Peyer's patch (tissue), 4 donors: ENCODE results near the gene CSRNP3. TPM values are rescaled to one million over a fixed set of nuclear protein-coding genes. Genes with fewer than 3 reads are reported as not detected.

ENCODE experiments used
- DNase-seq, 3 donors: peaks; one replicate each; pipeline ENCODE4 v3.0.0-alpha.2; 2017 to 2019
- H3K27ac ChIP-seq, 4 donors: fragments of 200-600 bp; sonication (generic); one replicate each; pipeline ENCODE4 v1.5.1; 2016 to 2019
- H3K27me3 ChIP-seq, 2 donors: fragments of 200-600 bp; sonication (generic); one replicate each; pipeline ENCODE4 v1.5.1; 2019
- H3K36me3 ChIP-seq, 3 donors: fragments of 200-600 bp; sonication (generic); one replicate each; pipeline ENCODE4 v1.5.1; 2016 to 2019
- H3K4me1 ChIP-seq, 4 donors: fragments of 200-600 bp; sonication (generic); one replicate each; pipeline ENCODE4 v1.5.1; 2016 to 2019
- H3K4me3 ChIP-seq, 4 donors: fragments of 200-600 bp; sonication (generic); 1 replicate in 3 of 4; 2 replicates in 1 of 4; pipeline ENCODE4 v1.5.1; 2016 to 2019; ENCODE audit warnings: mild to moderate bottlenecking in 1 of 4
- H3K9me3 ChIP-seq, 4 donors: fragments of 200-600 bp; sonication (generic); one replicate each; pipeline ENCODE4 v1.5.1; 2016 to 2019; ENCODE audit warnings: mild to moderate bottlenecking in 1 of 4
- CTCF ChIP-seq, 6 experiments: fragments of 450-650 bp in 4 of 6; fragments of 200-600 bp in 2 of 6; sonication (generic) in 1 of 6; IDR thresholded peaks; one replicate each; pipeline ENCODE4 v1.5.1; 2017 to 2019; ENCODE audit warnings: antibody characterized with exemption in 6 of 6, mild to moderate bottlenecking in 3 of 6, moderate library complexity in 1 of 6
- POLR2A ChIP-seq, 2 donors: fragments of 450-650 bp; IDR thresholded peaks; one replicate each; pipeline ENCODE4 v1.5.1; 2017; ENCODE audit warnings: antibody characterized with exemption in 2 of 2, mild to moderate bottlenecking in 2 of 2, moderate library complexity in 2 of 2
- total RNA-seq, 4 donors: library from RNA; depleted of rRNA; stranded (reverse); fragments of >200 nt; gene quantifications; one replicate each; pipeline ENCODE4 v1.1.0, GENCODE V29; 2016

CSRNP3 gene
- total RNA-seq, 4 donors from 2014 or later, result 1.6 to 10.5 (median 4.4) TPM

- Histone ChIP-seq H3K9me3 (no peaks in the 10 kb centered on the region), H3K4me1 (no peaks in the 10 kb centered on the region), H3K4me3 (no peak overlapping the region), H3K36me3 (no peaks in the 10 kb centered on the region), H3K27me3 (no peaks in the 10 kb centered on the region), H3K27ac (no peak overlapping the region)
- no peak for TF ChIP-seq CTCF (IDR thresholded peaks at IDR 0.05)
- TF ChIP-seq POLR2A (IDR thresholded peaks at IDR 0.05), result no peak
- no peak for DNase-seq
Observed at GRCh38 chr2:165436559-165436958, 32.9 kb upstream of the CSRNP3 start.

- no peak for TF ChIP-seq CTCF (IDR thresholded peaks at IDR 0.05)
- no peak for TF ChIP-seq POLR2A (IDR thresholded peaks at IDR 0.05)
- no peaks in the 10 kb centered on the region for H3K9me3 ChIP-seq
- H3K4me3 ChIP-seq, result no peak overlapping the region
- no peaks in the 10 kb centered on the region for H3K36me3 ChIP-seq
- no peaks in the 10 kb centered on the region for H3K27me3 ChIP-seq
- H3K27ac ChIP-seq, result no peak overlapping the region
- H3K4me1 ChIP-seq, result no peaks in the 10 kb centered on the region
- no peak for DNase-seq
Observed at GRCh38 chr2:165440367-165440766, 29.1 kb upstream of the CSRNP3 start.

- Histone ChIP-seq H3K9me3 (no peaks in the 10 kb centered on the region), H3K27ac (no peak overlapping the region), H3K36me3 (no peaks in the 10 kb centered on the region), H3K4me1 (no peaks in the 10 kb centered on the region), H3K27me3 (no peaks in the 10 kb centered on the region), H3K4me3 (no peak overlapping the region)
- TF ChIP-seq POLR2A (IDR thresholded peaks at IDR 0.05) (no peak), CTCF (IDR thresholded peaks at IDR 0.05) (no peak)
- DNase-seq, result no peak
Observed at GRCh38 chr2:165443511-165443910, 26.0 kb upstream of the CSRNP3 start.

GRCh38 chr2:165448406-165448805 lies 21.1 kb upstream of the CSRNP3 start:
- H3K27ac ChIP-seq, result no peak overlapping the region
- H3K9me3 ChIP-seq, result no peaks in the 10 kb centered on the region
- no peaks in the 10 kb centered on the region for H3K27me3 ChIP-seq
- no peaks in the 10 kb centered on the region for H3K36me3 ChIP-seq
- no peaks in the 10 kb centered on the region for H3K4me1 ChIP-seq
- DNase-seq, result no peak
- TF ChIP-seq POLR2A (IDR thresholded peaks at IDR 0.05) (no peak), CTCF (IDR thresholded peaks at IDR 0.05) (no peak)
- H3K4me3 ChIP-seq, result no peak overlapping the region

- Histone ChIP-seq H3K4me1 (no peaks in the 10 kb centered on the region), H3K27me3 (no peaks in the 10 kb centered on the region), H3K27ac (no peak overlapping the region), H3K36me3 (no peaks in the 10 kb centered on the region), H3K4me3 (no peak overlapping the region), H3K9me3 (no peaks in the 10 kb centered on the region)
- DNase-seq, result no peak
- TF ChIP-seq POLR2A (IDR thresholded peaks at IDR 0.05), result no peak
- TF ChIP-seq CTCF (IDR thresholded peaks at IDR 0.05), result no peak
Observed at GRCh38 chr2:165450156-165450555, 19.3 kb upstream of the CSRNP3 start.

GRCh38 chr2:165452327-165452726 lies 17.2 kb upstream of the CSRNP3 start:
- Histone ChIP-seq H3K9me3 (no peaks in the 10 kb centered on the region), H3K4me1 (no peaks in the 10 kb centered on the region)
- TF ChIP-seq POLR2A (IDR thresholded peaks at IDR 0.05) (no peak), CTCF (IDR thresholded peaks at IDR 0.05) (no peak)

More at GRCh38 chr2:165452327-165452726, 17.2 kb upstream of the CSRNP3 start:
- Histone ChIP-seq H3K4me3 (no peak overlapping the region), H3K27me3 (no peaks in the 10 kb centered on the region), H3K27ac (no peak overlapping the region), H3K36me3 (no peaks in the 10 kb centered on the region)
- DNase-seq, result no peak
